T47D (cell line): ENCODE measurements around the gene TRIM47.
"Not testable (repeated sequence)": the region's sequence is repeated elsewhere in the genome, so short reads cannot be mapped to it uniquely, and the experiment has no call there.

Source experiments
- DNase-seq, 2 experiments: peaks; one replicate each; pipeline versions ENCODE4 v3.0.0 to v3.0.0-alpha.2; 2011 to 2012; ENCODE audit warnings: low read depth in 1 of 2, low spot score in 1 of 2
- JUND ChIP-seq: IDR thresholded peaks from 2 replicates; pipeline ENCODE4 v1.6.1; 2012; ENCODE audit warnings: low read depth
- in situ Hi-C: cut with HindIII; loops from 2 replicates; pipeline ENCODE4 v1.10.0; 2016; ENCODE audit warnings: low sequenced_read_pairs, low pct_unique_long_range_greater_than_20kb

The TRIM47 gene

DNA sequence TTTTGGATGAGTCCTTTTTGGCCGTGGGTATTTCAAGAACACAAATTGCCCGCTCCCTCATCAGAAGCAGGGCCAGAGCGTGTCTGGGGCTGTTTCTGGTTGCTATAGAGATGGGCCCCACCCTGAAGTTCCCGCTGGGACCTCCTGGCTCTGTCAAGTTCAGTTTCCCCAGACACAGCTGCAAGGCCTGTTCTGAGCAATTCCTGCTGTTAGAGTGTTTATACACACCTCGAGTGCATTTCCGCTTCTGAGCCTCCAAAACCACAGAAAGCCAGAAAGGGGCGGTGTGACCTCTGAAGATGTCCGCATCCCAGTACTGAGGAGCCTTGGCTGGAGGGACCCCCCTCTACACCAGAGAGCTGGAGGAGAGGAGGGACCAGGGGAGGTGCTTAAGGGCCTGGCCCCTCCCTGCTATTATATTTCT lies 13.9 kb downstream of the TRIM47 start:
- TF ChIP-seq JUND, result no peak
- DNase-seq, result no peak
- in situ Hi-C loops, result no loop called here

DNA sequence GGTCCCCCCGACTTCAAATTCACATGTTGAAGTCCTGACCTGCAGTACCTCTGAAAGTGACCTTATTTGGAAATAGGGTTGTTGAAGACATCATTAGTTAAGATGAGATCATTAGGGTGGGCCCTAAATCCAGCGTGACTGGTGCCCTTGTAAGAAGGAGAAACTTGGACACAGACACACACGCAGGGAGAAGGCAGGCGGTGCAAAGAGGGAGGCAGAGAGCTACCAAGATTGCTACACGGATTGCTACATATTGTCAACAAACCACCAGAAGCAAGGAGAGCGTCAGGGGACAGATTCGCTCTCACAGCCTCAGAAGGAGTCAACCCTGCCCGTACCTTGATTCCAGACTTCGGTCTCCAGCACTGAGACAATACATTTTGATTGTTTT lies 16.5 kb downstream of the TRIM47 start:
- in situ Hi-C loops, result no loop called here
- DNase-seq, result no peak
- no peak for TF ChIP-seq JUND

DNA sequence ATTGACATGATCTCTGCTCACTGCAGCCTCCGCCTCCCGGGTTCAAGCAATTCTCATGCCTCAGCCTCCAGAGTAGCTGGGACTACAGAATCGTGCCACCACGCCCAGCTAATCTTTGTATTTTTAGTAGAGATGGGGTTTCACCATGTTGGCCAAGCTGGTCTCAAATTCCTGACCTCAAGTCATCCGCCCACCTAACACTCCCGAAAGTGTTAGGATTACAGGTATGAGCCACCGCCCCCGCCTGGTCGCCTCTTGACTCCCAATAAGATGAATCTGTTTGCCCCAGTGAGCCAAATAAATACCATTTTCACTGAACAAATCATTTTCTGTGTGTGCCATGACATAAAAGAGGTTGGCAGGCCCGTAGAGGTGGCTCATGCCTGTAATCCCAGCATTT lies 19.0 kb downstream of the TRIM47 start:
- in situ Hi-C loops, DNase-seq: not testable (repeated sequence)

DNA sequence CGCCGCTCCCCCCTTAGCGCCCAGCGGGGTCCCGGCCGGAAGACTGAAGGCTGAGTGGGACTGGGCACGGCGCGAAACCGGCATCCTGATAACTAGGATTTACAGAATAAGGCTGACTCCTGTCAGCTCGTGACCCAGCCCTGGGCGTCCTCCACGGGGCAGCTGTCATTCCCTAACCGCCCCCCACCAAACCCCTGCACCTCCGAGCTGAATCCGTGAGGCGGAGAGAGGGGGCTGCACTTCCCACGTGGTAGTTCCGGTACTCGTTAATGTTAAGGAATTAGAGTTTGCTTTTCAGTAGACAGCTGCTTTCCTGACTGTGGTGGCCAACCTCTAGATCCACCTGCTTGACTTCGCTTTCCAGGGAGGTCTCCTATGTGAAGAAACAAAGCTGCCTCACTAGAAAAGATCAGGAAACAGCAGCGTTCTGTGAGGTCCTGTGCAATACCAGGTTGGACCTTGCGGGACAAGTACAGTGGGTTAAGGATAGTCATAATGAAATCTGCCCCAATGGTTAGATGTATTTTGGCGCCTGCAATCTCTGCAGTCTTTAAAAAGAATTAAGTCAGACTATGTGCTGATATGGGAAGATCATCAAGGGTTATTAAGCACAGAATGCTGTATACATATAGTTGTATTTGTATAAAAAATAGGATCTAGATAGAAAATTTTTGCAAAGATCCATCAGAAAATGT lies 22.2 kb downstream of the TRIM47 start:
- in situ Hi-C loops, result no loop called here
- no peak for TF ChIP-seq JUND
- no peak for DNase-seq

DNA sequence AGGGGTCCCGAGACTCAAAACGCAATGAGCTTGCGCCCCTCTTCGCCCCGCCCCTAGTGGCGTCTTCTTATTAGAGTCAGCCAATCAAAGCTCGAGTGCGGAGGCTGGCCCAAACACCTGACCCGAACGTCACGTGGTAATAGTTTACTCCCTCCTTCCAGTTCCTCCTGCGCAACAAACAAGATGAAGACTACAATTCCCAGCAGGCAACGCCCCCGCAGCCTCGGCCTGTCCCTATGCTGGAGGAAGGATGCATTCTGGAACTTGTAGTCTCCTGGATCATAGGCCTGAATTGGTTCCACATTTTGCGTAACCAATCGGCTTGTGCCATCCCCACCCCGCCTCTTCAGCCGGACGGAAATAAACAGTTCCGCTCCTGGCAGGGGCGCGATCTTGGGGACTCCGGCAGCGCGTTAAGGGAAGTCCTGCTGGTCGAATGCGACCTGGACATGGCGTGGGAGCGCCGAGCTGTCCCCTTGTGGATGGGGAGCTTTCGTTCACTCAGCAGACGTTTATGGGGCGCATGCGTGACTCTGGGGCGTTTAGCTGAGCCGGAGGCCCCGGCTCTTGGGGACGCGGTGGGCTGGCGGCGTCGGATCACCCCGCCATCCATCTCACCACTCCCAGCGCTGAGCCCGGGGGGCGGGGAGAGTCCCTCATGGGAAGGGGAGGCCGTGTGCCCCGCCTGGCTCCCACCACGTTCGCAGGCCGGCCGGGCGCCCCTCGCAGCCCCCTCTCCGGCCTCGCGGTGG lies 22.9 kb downstream of the TRIM47 start, which contains the start of gene WBP2:
Gene WBP2, minus strand, starts transcription at position 26 of the 752 bp plus-strand sequence. CDS start 38 bp downstream, outside the sequence.
- no peak for TF ChIP-seq JUND
- DNase-seq, result peak; percentile 99 to 100
- in situ Hi-C loops, result no loop called here

DNA sequence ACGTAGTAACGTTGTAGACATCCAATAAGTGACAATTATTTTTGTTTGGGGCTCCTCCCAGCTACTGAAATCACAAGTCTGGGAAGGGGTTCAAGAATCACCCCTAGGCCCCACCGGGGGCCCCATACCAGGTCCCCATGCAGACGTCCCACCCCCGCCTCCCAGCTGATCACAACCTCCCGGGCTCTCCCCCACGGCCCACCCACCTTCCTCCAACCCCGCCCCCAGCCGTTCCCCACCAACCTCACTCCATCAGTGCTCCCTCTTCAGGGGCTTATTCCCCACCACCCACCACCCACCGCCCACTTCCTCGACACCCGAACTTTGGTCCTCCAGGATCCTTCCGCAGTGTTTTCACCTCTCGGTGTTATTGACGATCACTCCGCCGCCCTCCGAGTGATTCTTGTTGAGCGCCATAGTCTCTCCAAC lies 23.5 kb downstream of the TRIM47 start:
- DNase-seq, result no peak
- TF ChIP-seq JUND, result no peak
- in situ Hi-C loops, result no loop called here

DNA sequence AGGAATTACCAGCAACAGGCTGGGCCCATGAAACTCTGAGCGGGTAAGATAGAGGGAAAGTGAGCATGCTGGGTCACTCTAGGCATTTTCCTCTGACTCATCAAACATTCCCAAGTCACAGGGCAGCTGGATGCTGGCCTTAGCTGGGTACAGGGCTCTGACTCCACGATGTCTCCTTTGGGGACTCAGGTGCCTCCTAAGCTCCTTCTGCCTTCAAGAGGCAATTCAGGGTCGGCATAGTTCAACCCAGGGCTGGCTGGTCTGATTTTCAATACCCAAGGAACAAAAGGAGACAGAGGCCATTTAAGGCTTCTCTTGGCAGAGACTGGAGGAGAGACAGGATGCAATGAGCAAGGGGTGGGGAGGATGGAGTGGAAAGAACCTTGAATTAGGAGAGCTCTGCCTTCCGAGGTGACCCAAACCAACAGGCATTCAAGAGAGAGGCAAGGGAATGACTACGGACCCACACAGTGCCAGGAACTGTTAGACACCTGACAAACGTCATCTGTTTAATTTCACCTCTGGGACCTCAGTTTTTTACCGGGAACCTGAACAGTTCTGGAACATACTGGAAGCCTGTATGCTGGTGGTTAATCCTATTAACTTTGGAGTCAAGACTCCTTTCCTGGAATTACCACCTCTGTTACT lies 24.2 kb downstream of the TRIM47 start:
- no peak for TF ChIP-seq JUND
- DNase-seq, result no peak
- in situ Hi-C loops, result no loop called here

DNA sequence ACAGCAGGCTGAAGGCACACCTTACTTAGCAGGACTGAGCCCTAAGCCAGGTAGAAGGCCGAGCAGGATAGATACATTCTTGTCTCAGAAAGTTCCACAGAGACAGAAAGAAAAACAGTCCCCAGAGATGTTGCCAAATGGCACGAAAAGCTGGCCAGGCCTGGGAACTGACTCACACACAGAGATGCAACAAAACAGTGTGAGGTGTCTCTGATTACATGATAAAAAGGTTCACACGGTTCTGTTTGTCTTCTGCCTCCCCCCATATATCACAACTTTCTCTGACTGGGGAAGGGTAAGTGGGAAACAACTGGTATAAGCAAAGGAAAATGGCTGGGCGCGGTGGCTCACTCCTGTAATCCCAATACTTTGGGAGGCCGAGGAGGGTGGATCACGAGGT lies 24.9 kb downstream of the TRIM47 start:
- in situ Hi-C loops, result no loop called here
- no peak for TF ChIP-seq JUND
- no peak for DNase-seq

DNA sequence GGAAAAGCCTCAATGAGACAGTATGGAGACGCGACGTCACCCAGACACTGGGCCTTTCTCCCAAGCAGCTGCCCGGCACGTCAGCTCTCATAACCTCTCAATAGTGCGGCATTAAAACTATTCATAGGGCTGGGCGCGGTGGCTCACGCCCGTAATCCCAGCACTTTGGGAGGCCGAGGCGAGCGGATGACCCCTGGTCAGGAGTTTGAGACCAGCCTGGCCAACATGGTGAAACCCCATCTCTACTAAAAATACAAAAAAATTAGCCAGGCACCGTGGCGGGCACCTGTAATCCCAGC lies 26.7 kb downstream of the TRIM47 start:
- DNase-seq, in situ Hi-C loops: not testable (repeated sequence)

DNA sequence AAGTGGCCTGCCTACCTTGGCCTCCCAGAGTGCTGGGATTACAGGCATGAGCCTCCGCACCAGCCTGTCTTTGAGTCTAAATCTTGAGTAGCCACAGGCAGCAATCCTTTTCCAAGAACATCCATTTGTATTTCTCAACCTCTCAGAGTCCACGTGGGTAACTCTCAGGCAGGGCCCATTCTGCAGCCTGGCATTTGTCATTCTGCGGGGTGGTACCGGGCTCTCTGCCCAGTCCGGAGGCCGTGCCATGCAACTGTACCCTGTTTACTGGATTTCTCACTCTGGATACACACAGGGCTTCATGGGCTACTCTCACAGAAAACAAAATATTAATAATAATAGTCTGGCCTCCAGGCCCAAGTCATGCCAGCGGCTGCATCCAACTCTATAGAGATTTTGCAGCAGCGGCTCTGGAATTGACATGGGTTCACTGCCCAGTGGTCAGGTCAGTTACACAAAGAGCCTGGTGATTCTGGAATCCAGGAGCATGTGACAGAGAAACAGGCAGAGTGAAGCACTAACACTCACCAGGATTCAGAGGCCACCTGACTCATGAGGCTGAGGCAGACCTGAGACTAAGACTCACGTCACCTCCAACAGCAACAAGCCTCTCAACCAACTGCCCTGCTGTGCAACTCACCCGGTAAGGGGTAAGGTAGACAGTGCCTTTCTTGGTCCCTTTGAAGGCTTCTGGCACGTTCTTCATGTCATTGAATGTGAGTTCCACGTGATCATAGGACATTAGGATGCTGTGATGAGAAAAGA lies 27.3 kb downstream of the TRIM47 start:
- in situ Hi-C loops, result no loop called here
- TF ChIP-seq JUND, result no peak
- DNase-seq, result no peak

DNA sequence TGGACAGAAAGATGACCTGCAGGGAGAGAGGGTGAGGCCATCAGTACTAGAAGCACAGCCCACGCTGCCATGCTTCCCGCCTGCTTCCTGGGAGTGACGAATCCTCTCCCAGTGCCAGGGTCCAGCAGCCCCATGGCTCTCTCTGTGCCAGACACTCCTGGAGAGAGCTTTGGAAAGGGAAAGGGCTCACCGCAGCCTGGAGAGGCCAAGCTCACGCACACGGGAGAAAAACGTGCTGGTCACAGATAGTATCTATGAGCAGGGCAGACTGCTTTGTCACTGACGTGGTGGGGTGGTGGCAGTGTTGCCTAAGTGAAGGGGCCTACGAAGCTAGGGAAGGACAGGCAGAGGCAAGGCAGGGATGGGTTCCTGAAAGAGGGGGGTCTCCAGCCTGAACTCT lies 28.7 kb downstream of the TRIM47 start:
- in situ Hi-C loops, result no loop called here
- no peak for TF ChIP-seq JUND
- DNase-seq, result no peak

DNA sequence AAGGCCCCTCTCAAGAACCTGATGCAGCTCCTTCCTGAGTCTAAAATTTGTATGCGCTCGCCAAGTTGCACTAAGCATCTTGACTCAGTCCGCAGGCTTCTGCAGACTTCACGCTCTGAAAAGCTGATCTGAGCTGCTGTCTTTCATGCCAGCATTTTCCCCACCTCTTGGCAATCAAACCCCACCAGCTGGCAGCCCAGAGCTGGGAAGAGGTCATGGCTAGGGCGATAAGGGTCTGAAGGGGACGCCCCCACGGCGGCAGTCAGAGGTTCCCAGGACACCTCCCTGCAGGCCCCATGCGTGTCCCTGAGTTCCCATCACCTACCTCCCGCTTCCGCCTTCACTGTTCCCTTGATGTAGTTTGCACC lies 29.1 kb downstream of the TRIM47 start:
- no peak for TF ChIP-seq JUND
- DNase-seq, result no peak
- in situ Hi-C loops, result no loop called here
